Natural killer cell (primary cell): ENCODE measurements around the gene CYP4F8. TPM values are rescaled to one million over a fixed set of nuclear protein-coding genes. Genes with fewer than 3 reads are reported as not detected.
A peak's percentile ranks its signal among the peaks of the same experiment; 100 is the strongest.

Experiments used
- ATAC-seq, 3 donors: fragments of 150-1000 bp in 2 of 3; fragments of 200-7000 bp in 1 of 3; cut with Tn5 transposase; 1 replicate in 1 of 3; 2 replicates in 2 of 3; pipeline ENCODE4 v1.10.0; 2021; ENCODE audit warnings: mild to moderate bottlenecking in 2 of 3, moderate library complexity in 2 of 3
- DNase-seq, 2 donors: peaks; one replicate each; pipeline versions ENCODE4 v3.0.0 to v3.0.0-alpha.2; 2013 to 2021; ENCODE audit warnings: mixed read lengths in 1 of 2
- H3K27ac ChIP-seq: one replicate; pipeline ENCODE4 v1.5.1; 2013; ENCODE audit warnings: mild to moderate bottlenecking, low read length
- H3K27me3 ChIP-seq: one replicate; pipeline ENCODE4 v1.6.1; 2013; ENCODE audit warnings: low read length; ENCODE audit not compliant: control insufficient read depth, insufficient read depth
- H3K36me3 ChIP-seq: one replicate; pipeline ENCODE4 v1.6.1; 2013; ENCODE audit warnings: low read length; ENCODE audit not compliant: control insufficient read depth, insufficient read depth
- H3K4me1 ChIP-seq: one replicate; pipeline ENCODE4 v1.6.1; 2013; ENCODE audit warnings: low read length; ENCODE audit not compliant: control insufficient read depth, insufficient read depth
- H3K4me3 ChIP-seq: one replicate; pipeline ENCODE4 v1.5.1; 2013; ENCODE audit warnings: low read length
- H3K9me3 ChIP-seq: one replicate; pipeline ENCODE4 v1.6.1; 2013; ENCODE audit warnings: low read length; ENCODE audit not compliant: control insufficient read depth, insufficient read depth
- H3K27ac Mint-ChIP-seq, 2 donors: one replicate each; pipeline ENCODE4 v1.8.0; 2022; ENCODE audit warnings: mild to moderate bottlenecking in 2 of 2, mixed read lengths in 2 of 2, moderate library complexity in 1 of 2
- H3K27me3 Mint-ChIP-seq, 2 donors: one replicate each; pipeline ENCODE4 v1.8.0; 2022; ENCODE audit warnings: low read depth in 2 of 2, mixed read lengths in 2 of 2
- H3K36me3 Mint-ChIP-seq: one replicate; pipeline ENCODE4 v1.8.0; 2022; ENCODE audit warnings: mixed read lengths
- H3K4me1 Mint-ChIP-seq, 2 donors: one replicate each; pipeline ENCODE4 v1.8.0; 2022; ENCODE audit warnings: mixed read lengths in 2 of 2
- H3K4me3 Mint-ChIP-seq: one replicate; pipeline ENCODE4 v1.8.0; 2022; ENCODE audit warnings: mild to moderate bottlenecking, moderate library complexity, mixed read lengths
- H3K9me3 Mint-ChIP-seq, 2 donors: one replicate each; pipeline ENCODE4 v1.8.0; 2022; ENCODE audit warnings: mixed read lengths in 2 of 2
- WGBS: methylation state at CpG from one replicate; pipeline ENCODE4 v1.1.7; 2013; ENCODE audit warnings: missing lambda C conversion rate; ENCODE audit not compliant: insufficient coverage; 5-methylcytosine and 5-hydroxymethylcytosine counted together
- intact Hi-C: fragments of 100-400 bp; cut with micrococcal nuclease; formaldehyde crosslinking; loops from one replicate; pipeline ENCODE4 v1.14.2; 2022
- total RNA-seq, 4 donors: library from RNA; stranded (reverse); fragments of 120-200 nt in 1 of 4; gene quantifications; one replicate each; pipeline versions ENCODE4 v1.2.3 to v1.2.4, GENCODE V29; 2013 to 2022
- TF ChIP-seq, protein P1 (sequence below): fragments of 200-600 bp; IDR thresholded peaks from one replicate; pipeline ENCODE4 v1.8.0; 2022; ENCODE audit warnings: antibody characterized with exemption

CYP4F8 gene
- total RNA-seq, 3 donors from 2014 or later (not counting 1 experiment from before 2014, with no cell fraction given): not detected

- no peak overlapping the region for H3K27ac Mint-ChIP-seq
- H3K4me1 Mint-ChIP-seq: peaks cover 6% of the 10 kb centered on the region in 2 donors
- no peak for DNase-seq
- H3K4me3 Mint-ChIP-seq: no peak overlapping the region
- Histone ChIP-seq H3K4me3 (no peak overlapping the region), H3K36me3 (no peaks in the 10 kb centered on the region), H3K27ac (no peak overlapping the region), H3K9me3 (no peaks in the 10 kb centered on the region), H3K27me3 (no peaks in the 10 kb centered on the region), H3K4me1 (peaks cover 7% of the 10 kb centered on the region)
- no peaks in the 10 kb centered on the region for H3K36me3 Mint-ChIP-seq
- 59% methylated on average over 19 of the region's 22 CpGs for WGBS
- no peak for ATAC-seq
- TF ChIP-seq, protein P1, sequence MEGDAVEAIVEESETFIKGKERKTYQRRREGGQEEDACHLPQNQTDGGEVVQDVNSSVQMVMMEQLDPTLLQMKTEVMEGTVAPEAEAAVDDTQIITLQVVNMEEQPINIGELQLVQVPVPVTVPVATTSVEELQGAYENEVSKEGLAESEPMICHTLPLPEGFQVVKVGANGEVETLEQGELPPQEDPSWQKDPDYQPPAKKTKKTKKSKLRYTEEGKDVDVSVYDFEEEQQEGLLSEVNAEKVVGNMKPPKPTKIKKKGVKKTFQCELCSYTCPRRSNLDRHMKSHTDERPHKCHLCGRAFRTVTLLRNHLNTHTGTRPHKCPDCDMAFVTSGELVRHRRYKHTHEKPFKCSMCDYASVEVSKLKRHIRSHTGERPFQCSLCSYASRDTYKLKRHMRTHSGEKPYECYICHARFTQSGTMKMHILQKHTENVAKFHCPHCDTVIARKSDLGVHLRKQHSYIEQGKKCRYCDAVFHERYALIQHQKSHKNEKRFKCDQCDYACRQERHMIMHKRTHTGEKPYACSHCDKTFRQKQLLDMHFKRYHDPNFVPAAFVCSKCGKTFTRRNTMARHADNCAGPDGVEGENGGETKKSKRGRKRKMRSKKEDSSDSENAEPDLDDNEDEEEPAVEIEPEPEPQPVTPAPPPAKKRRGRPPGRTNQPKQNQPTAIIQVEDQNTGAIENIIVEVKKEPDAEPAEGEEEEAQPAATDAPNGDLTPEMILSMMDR: no peak
- no peaks in the 10 kb centered on the region for H3K9me3 Mint-ChIP-seq
- intact Hi-C loops: loop anchor here (1.0 to 10.0 kb wide), 3 partner anchors 240 to 756 kb away; no protein-coding TSS in a partner anchor
- peaks cover 6 to 7% of the 10 kb centered on the region in 2 donors for H3K27me3 Mint-ChIP-seq
Measured at GRCh38 chr19:15628236-15629002, 13.4 kb downstream of the CYP4F8 start.

- H3K27ac Mint-ChIP-seq: no peak overlapping the region
- TF ChIP-seq, protein P1: peak; percentile 79
- Histone ChIP-seq H3K27me3 (no peaks in the 10 kb centered on the region), H3K4me1 (peaks cover 7% of the 10 kb centered on the region), H3K36me3 (no peaks in the 10 kb centered on the region), H3K9me3 (no peaks in the 10 kb centered on the region), H3K4me3 (no peak overlapping the region), H3K27ac (no peak overlapping the region)
- ATAC-seq (peak; percentile 89 to 96 (median 95)), DNase-seq (peak; percentile 84 to 90)
- intact Hi-C loops: loop anchor here (1.0 to 10.0 kb wide), 3 partner anchors 240 to 756 kb away; no protein-coding TSS in a partner anchor
- H3K9me3 Mint-ChIP-seq: no peaks in the 10 kb centered on the region
- 8% methylated on average over 24 of the region's 25 CpGs for WGBS
- H3K36me3 Mint-ChIP-seq: no peaks in the 10 kb centered on the region
- peaks cover 6 to 8% of the 10 kb centered on the region in 2 donors for H3K27me3 Mint-ChIP-seq
- H3K4me1 Mint-ChIP-seq: peaks cover 6 to 8% of the 10 kb centered on the region in 2 donors
- no peak overlapping the region for H3K4me3 Mint-ChIP-seq
Measured at GRCh38 chr19:15629003-15629880, 14.2 kb downstream of the CYP4F8 start.

DNA sequence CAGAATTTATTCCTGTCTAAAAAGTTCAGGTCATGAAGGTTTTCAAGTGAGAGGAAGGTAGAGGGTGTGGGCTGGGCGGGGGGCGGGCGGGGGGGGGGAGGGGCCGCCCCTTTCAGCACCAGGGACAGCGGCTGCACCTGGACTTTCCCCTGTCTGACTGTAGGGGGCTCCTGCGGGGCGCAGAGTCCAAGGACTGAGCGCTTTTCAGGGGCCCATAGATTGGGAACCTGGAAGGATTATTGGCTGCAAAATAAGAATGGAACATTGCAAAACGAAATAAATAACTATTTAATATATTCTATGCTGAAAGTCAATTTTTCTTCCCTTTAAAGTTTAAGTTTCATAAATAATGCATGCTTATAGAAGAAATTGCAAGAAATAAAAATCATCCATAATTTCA, 16.8 kb downstream of the CYP4F8 start:
- 16% methylated on average over 4 of the region's 9 CpGs for WGBS

More for the DNA sequence above, 16.8 kb downstream of the CYP4F8 start:
- no peaks in the 10 kb centered on the region for H3K9me3 Mint-ChIP-seq
- peaks cover 6 to 8% of the 10 kb centered on the region in 2 donors for H3K4me1 Mint-ChIP-seq
- intact Hi-C loops: loop anchor here (10.0 kb wide), 1 partner anchor 773 kb away; no protein-coding TSS in a partner anchor
- Histone ChIP-seq H3K36me3 (no peaks in the 10 kb centered on the region), H3K27me3 (no peaks in the 10 kb centered on the region), H3K4me1 (peaks cover 7% of the 10 kb centered on the region), H3K4me3 (no peak overlapping the region), H3K27ac (no peak overlapping the region), H3K9me3 (no peaks in the 10 kb centered on the region)
- H3K36me3 Mint-ChIP-seq: no peaks in the 10 kb centered on the region
- H3K27me3 Mint-ChIP-seq: peaks cover 11 to 16% of the 10 kb centered on the region in 2 donors
- TF ChIP-seq, protein P1: peak; percentile 46
- peak in 2 of 3 donors; percentile 68 to 74 for ATAC-seq
- H3K27ac Mint-ChIP-seq: no peak overlapping the region
- H3K4me3 Mint-ChIP-seq: no peak overlapping the region
- peak in 1 of 2 donors; percentile 52 for DNase-seq
